DOHH2 (cell line): ENCODE results near the gene RRAGD.
"Not testable (repeated sequence)": the region's sequence is repeated elsewhere in the genome, so short reads cannot be mapped to it uniquely, and the experiment has no call there.

Experiments
- H3F3A ChIP-seq: fragments of 200-600 bp; sonication (generic), shearing (Covaris generic); 2 replicates; pipeline ENCODE4 v1.6.0; 2016; ENCODE audit warnings: antibody characterized with exemption, mild to moderate bottlenecking; ENCODE audit not compliant: control insufficient read depth, insufficient read depth
- H3K27ac ChIP-seq: fragments of 200-600 bp; sonication (generic); 2 replicates; pipeline ENCODE4 v1.5.1; 2014; ENCODE audit warnings: low read depth, mild to moderate bottlenecking, low read length, moderate library complexity
- H3K27me3 ChIP-seq: fragments of 200-600 bp; sonication (generic); 2 replicates; pipeline ENCODE4 v1.6.1; 2014; ENCODE audit warnings: mild to moderate bottlenecking, low read length, mixed read lengths; ENCODE audit not compliant: control insufficient read depth
- H3K36me3 ChIP-seq: fragments of 200-600 bp; sonication (generic); 2 replicates; pipeline ENCODE4 v1.6.1; 2014; ENCODE audit warnings: mild to moderate bottlenecking, low read length, moderate library complexity, mixed read lengths; ENCODE audit not compliant: control insufficient read depth
- H3K4me1 ChIP-seq: fragments of 200-600 bp; sonication (generic); 2 replicates; pipeline ENCODE4 v1.6.1; 2014; ENCODE audit warnings: mild to moderate bottlenecking, low read length, mixed read lengths; ENCODE audit not compliant: control insufficient read depth
- H3K4me2 ChIP-seq: fragments of 200-600 bp; sonication (generic); 2 replicates; pipeline ENCODE4 v1.6.0; 2014; ENCODE audit warnings: mild to moderate bottlenecking, low read length, moderate library complexity
- H3K4me3 ChIP-seq: fragments of 200-600 bp; sonication (generic); 2 replicates; pipeline ENCODE4 v1.5.1; 2014; ENCODE audit warnings: mild to moderate bottlenecking, low read length, mixed read lengths
- H3K79me2 ChIP-seq: fragments of 200-600 bp; sonication (generic); 2 replicates; pipeline ENCODE4 v1.6.1; 2014; ENCODE audit warnings: mild to moderate bottlenecking, low read length, mixed read lengths; ENCODE audit not compliant: control insufficient read depth
- H3K9me2 ChIP-seq: fragments of 200-600 bp; sonication (generic); replicated peaks from 2 replicates; pipeline ENCODE4 v1.6.1; 2014; ENCODE audit warnings: mild to moderate bottlenecking, low read length, mixed read lengths; ENCODE audit not compliant: control insufficient read depth
- H3K9me3 ChIP-seq: fragments of 200-600 bp; sonication (generic); 2 replicates; pipeline ENCODE4 v1.6.1; 2014; ENCODE audit warnings: antibody characterized with exemption, low read length, mixed read lengths; ENCODE audit not compliant: control insufficient read depth, insufficient read depth
- H4K20me1 ChIP-seq: fragments of 200-600 bp; sonication (generic); 2 replicates; pipeline ENCODE4 v1.6.0; 2014; ENCODE audit warnings: low read depth, mild to moderate bottlenecking, antibody characterized with exemption, low read length, moderate library complexity; ENCODE audit not compliant: control insufficient read depth, insufficient read depth
- EZH2phosphoT487 ChIP-seq: fragments of 200-600 bp; sonication (generic); IDR thresholded peaks from 2 replicates; pipeline ENCODE4 v1.6.1; 2017; ENCODE audit warnings: borderline replicate concordance, mild to moderate bottlenecking, antibody characterized with exemption, low read length, moderate library complexity, mixed read lengths
- TF ChIP-seq, protein P1 (sequence below): fragments of 200-600 bp; sonication (generic); IDR thresholded peaks from one replicate; pipeline ENCODE4 v1.5.1; 2014; ENCODE audit warnings: antibody characterized with exemption, mild to moderate bottlenecking, low read depth, low read length; ENCODE audit not compliant: poor library complexity, severe bottlenecking

Gene RRAGD

DNA sequence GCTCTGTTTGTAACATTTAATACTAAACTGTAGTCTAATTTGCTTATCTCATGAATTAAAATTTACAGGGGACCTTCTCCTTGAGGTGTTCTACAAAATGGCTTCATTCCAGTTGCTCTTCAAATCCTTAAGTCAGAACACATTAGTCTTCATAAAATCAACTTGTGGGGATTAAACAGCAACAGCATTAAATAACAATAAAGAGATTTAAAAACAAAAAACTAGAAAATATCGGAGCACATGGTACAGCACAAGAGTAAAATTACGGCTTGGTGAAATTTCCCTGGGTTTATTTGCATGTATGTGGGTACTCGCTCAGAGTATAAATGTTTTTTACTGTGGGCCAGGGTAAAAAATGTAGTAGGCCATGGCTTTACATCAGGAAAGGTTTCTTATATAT, 12.0 kb downstream of the RRAGD start:
- no peaks in the 10 kb centered on the region for H3K9me2 ChIP-seq
- no peaks in the 10 kb centered on the region for H3K27me3 ChIP-seq
- TF ChIP-seq, protein P1, sequence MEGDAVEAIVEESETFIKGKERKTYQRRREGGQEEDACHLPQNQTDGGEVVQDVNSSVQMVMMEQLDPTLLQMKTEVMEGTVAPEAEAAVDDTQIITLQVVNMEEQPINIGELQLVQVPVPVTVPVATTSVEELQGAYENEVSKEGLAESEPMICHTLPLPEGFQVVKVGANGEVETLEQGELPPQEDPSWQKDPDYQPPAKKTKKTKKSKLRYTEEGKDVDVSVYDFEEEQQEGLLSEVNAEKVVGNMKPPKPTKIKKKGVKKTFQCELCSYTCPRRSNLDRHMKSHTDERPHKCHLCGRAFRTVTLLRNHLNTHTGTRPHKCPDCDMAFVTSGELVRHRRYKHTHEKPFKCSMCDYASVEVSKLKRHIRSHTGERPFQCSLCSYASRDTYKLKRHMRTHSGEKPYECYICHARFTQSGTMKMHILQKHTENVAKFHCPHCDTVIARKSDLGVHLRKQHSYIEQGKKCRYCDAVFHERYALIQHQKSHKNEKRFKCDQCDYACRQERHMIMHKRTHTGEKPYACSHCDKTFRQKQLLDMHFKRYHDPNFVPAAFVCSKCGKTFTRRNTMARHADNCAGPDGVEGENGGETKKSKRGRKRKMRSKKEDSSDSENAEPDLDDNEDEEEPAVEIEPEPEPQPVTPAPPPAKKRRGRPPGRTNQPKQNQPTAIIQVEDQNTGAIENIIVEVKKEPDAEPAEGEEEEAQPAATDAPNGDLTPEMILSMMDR: no peak
- no peak for TF ChIP-seq EZH2phosphoT487
- H3K27ac ChIP-seq: no peak overlapping the region
- peaks cover 18% of the 10 kb centered on the region for H3K4me1 ChIP-seq
- no peaks in the 10 kb centered on the region for H4K20me1 ChIP-seq
- no peaks in the 10 kb centered on the region for H3K36me3 ChIP-seq
- H3K9me3 ChIP-seq: no peaks in the 10 kb centered on the region
- no peak overlapping the region for H3K4me2 ChIP-seq
- no peak overlapping the region for H3K4me3 ChIP-seq
- H3K79me2 ChIP-seq: no peaks in the 10 kb centered on the region
- no peaks in the 10 kb centered on the region for H3F3A ChIP-seq

DNA sequence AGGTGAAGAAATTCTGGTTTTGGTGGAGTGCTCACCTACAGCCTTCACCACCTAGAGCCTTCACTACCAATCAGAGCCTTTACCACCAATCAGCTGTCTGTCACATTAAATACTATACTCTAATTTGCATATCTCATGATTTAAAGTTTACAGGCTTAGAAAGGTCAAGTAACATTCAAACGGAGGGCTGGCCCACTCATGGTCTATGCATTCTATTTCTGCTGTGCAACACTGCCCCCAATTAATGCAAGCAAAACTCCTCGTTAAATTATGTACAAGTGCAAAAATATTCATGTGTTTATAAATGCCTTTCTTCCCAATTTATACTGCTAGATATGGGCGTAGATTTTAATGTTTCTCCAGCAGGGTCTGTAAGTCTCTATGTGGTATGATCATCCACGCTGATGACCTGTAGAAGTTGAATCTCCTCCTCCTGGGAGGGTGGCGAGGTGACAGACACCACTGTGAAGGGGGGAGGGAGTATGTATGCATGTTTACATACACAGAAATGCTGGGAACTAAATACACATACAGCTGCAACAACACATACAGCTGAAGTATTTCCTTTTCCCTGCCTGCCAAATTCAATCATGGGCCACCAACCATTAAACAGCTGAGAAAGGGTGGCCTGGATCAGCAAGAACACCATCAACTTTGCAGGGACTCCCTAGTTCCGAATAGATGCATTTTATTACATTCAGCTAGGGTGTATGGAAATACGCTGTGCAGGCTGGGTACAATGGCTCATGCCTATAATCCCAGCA, 13.1 kb downstream of the RRAGD start:
- Histone ChIP-seq H3K9me3 (no peaks in the 10 kb centered on the region), H4K20me1 (no peaks in the 10 kb centered on the region), H3K9me2 (no peaks in the 10 kb centered on the region), H3K4me3 (no peak overlapping the region), H3F3A (no peaks in the 10 kb centered on the region), H3K27me3 (no peaks in the 10 kb centered on the region), H3K4me1 (peaks cover 22% of the 10 kb centered on the region), H3K79me2 (no peaks in the 10 kb centered on the region), H3K27ac (no peak overlapping the region), H3K36me3 (no peaks in the 10 kb centered on the region), H3K4me2 (no peak overlapping the region)
- no peak for TF ChIP-seq EZH2phosphoT487
- TF ChIP-seq, protein P1: no peak

DNA sequence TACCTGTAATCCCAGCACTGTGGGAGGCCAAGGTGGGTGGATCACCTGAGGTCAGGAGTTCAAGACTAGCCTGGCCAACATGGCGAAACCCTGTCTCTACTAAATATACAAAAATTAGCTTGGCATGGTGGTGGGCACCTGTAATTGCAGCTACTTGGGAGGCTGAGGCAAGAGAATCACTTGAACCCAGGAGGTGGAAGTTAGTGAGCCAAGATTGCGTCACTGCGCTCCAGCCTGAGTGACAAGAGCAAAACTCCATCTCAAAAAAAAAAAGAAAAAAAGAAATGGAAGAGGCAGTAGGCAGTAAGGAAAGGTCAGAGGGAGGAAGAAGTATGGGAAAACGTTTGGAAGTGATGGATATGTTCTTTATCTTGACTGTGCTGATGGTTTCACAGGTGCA, 14.2 kb downstream of the RRAGD start:
- H3K9me3 ChIP-seq, H3F3A ChIP-seq, H3K79me2 ChIP-seq, H4K20me1 ChIP-seq, H3K36me3 ChIP-seq, H3K27ac ChIP-seq, H3K4me3 ChIP-seq, H3K9me2 ChIP-seq, H3K4me2 ChIP-seq, H3K27me3 ChIP-seq: not testable (repeated sequence)
- H3K4me1 ChIP-seq: peaks cover 32% of the 10 kb centered on the region

DNA sequence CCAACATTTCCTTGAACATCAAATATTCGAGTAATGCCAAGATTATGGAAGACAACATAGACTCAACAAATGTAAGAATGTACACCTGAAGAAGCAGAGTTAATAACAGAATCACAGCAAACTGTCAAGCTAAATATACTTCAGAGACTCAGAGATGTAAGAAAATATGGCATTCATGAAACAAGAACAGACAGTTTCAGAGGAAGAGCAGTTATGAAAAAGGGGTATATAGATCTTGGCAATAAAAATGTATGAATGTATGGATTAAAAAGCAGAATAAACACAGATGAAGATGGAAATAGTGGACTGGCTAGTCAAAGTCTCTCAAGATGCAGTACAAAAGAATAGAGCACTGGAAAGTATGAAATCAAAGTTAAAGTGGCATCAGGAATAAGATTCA, 18.4 kb downstream of the RRAGD start:
- Histone ChIP-seq H3K27me3 (no peaks in the 10 kb centered on the region), H3K27ac (no peak overlapping the region), H3K36me3 (no peaks in the 10 kb centered on the region), H3K4me2 (no peak overlapping the region), H3F3A (peaks cover 5% of the 10 kb centered on the region), H3K9me3 (no peaks in the 10 kb centered on the region), H4K20me1 (no peaks in the 10 kb centered on the region), H3K79me2 (no peaks in the 10 kb centered on the region), H3K9me2 (no peaks in the 10 kb centered on the region), H3K4me1 (peaks cover 20% of the 10 kb centered on the region), H3K4me3 (no peak overlapping the region)
- TF ChIP-seq EZH2phosphoT487: no peak
- TF ChIP-seq, protein P1: no peak
